ENCODE measurements around the gene CTDSP1.
A peak's percentile ranks its signal among the peaks of the same experiment; 100 is the strongest.

The CTDSP1 gene, protein sequence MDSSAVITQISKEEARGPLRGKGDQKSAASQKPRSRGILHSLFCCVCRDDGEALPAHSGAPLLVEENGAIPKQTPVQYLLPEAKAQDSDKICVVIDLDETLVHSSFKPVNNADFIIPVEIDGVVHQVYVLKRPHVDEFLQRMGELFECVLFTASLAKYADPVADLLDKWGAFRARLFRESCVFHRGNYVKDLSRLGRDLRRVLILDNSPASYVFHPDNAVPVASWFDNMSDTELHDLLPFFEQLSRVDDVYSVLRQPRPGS

DNA sequence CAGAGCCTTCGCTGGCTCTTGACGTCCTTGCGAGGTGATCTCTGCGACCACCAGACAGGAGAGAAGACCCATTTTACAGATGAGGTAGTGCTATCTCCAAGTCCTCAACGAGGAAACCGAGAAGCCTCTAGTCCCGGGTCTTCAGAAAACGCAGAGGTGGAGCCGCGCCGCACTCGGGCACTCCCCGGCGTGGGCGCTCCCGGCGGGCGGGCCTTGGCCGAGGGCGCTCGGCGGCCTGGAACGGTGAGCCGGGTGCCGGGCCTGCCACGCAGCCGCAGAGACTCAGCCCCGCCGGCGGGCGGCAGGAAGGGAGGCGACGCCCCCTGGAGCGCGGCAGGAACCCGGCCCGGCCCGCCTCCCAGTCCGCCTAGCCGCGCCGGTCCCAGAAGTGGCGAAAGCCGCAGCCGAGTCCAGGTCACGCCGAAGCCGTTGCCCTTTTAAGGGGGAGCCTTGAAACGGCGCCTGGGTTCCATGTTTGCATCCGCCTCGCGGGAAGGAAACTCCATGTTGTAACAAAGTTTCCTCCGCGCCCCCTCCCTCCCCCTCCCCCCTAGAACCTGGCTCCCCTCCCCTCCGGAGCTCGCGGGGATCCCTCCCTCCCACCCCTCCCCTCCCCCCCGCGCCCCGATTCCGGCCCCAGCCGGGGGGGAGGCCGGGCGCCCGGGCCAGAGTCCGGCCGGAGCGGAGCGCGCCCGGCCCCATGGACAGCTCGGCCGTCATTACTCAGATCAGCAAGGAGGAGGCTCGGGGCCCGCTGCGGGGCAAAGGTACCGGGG is at the start of gene CTDSP1:
Gene CTDSP1 (plus strand): TSS at position 478 of the 776 bp plus-strand sequence. CDS start 223 bp downstream, at position 701.
- DNase-seq (ENCODE audit: low spot score) = peak; percentile 94

DNA sequence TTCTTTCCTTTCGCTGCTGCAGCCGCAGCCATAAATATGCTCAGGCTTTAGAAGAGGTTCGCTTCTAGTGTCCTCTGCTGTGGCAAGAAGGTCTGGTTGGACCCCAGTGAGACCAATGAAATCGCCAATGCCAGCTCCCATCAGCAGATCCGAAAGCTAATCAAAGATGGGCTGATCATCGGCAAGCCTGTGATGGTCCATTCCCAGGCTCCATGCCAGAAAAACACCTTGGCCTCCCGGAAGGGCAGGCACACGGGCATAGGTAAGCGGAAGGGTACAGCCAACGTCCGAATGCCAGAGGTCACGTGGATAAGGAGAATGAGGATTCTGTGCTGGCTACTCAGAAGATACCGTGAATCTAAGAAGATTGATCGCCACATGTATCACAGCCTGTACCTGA is 45.6 kb upstream of the CTDSP1 start:
- DNase-seq (ENCODE audit: low spot score) = no peak

DNA sequence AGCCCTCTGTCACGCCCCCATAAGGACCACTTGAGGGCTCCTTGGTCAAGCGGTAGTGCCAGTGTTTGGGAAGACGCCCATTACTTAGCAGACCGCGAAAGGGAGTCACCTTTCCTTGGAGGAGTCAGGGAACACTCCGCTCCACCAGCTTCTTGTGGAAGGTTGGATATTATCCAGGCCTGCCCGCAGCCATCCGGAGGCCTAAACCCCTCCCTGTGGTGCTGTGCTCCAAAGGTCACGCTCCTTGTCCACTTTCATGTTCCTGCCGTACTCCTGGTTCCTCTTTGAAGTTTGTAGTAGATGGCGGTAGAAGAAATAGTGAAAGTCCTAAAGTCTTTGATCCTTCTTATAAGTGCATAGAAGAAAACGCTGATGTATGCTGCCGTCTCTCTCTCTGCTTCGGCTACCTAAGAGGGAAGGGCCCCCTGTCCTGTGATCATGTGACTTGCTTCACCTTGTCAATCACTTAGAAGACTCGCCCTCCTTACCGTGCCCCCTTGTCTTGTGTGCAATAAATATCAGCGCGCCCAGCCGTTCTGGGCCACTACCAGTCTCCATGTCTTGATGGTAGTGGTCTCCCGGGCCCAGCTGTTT is 44.7 kb upstream of the CTDSP1 start:
- no peak for DNase-seq (ENCODE audit: low spot score)

DNA sequence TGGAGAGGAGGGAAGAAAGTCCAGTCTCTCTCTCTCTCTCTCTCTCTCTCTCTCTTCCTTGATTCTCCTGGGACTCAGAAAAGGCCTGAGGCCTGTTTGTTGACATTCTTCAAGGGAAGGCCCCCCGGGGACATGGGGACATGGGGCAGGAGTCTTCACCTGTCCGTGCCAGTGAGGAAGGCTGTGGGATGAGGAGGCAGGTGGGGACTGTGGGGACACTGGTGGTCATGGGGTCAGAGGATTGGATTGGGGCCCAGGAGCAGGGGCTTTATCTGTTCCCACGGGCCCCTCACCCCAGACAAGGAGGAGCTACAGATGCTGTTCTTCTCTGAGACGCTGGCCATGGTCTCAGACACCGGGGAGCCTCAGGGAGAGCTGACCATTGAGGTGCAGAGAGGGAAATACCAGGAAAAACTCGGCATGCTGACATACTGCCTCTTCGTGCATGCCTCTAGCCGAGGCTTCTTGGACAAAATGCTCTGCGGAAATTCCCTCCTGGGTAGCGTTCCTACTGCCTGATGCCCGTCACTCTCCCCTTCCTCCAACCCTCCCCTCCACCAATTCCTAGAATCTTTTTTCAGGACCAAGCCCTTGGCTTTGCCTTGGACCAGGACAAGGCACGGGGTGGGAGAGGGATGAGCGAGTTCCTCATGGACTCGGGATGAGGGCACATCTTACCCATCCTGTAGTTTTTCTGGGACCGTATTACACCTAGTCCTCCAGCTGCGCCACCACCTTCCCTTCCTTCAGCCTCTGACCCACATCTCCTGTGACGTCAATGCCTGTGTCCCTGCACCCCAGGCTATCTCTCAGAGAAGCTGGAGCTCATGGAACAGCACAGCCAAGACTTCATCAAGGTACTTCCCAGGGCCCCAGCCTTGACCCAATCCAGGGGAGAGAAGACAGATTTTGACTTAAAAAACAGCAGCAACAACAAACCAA is 42.2 kb upstream of the CTDSP1 start:
- no peak for DNase-seq (ENCODE audit: low spot score)

DNA sequence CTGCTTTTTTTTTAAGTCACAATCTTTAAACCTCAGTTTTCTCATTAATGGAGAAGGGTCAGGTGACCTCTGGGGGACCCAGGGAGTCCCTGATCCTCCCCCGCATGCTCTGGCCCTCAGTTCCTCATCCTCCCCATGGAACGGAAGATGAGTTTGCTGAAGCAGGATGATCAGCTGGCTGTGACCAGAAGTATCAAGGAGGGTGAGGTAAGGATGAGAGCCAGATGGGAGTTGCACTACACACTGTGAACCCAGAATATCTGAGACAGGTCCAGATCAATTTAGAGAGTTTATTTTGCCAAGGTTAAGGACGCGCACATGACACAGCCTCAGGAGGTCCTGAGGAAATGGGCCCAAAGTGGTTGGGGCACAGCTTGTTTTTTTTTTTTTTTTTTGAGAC is 39.2 kb upstream of the CTDSP1 start:
- DNase-seq (ENCODE audit: low spot score) = no peak

DNA sequence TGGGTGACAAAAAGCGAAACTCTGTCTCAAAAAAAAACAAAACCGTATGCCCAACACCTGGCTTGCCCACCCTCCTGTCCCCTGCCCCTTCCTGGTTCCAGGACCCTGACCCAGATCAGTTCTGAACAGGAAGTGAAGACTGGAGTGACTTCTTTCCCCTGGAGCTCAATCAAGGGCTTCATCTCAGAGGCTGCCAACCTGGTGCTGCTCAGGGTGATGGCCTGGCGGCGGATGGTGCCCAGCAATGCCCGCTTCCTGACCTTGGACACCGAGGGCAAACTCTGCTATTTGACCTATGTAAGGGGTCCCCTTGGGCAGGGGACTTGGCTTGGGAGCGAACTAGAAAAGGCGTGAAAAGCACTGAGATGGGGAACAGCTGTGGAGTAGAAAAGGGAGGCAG is 37.1 kb upstream of the CTDSP1 start:
- DNase-seq (ENCODE audit: low spot score) = no peak

DNA sequence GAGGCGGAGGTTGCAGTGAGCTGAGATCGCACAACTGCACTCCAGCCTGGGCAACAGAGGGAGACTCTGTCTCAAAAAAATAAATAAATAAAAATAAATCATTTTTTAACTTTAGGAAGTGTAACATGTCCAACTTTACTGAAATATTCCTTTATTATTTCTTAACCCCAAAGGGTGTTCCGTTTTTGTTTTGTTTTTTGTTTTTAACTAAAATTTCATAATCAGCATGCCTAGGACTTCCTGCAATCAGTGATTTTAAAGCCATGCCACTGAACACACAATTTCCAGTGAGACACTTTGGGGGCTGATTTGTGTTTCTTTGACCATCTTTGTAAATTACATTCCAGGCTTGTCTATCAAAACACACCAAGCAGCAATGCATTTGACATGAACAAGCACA is 35.9 kb upstream of the CTDSP1 start:
- no peak for DNase-seq (ENCODE audit: low spot score)

DNA sequence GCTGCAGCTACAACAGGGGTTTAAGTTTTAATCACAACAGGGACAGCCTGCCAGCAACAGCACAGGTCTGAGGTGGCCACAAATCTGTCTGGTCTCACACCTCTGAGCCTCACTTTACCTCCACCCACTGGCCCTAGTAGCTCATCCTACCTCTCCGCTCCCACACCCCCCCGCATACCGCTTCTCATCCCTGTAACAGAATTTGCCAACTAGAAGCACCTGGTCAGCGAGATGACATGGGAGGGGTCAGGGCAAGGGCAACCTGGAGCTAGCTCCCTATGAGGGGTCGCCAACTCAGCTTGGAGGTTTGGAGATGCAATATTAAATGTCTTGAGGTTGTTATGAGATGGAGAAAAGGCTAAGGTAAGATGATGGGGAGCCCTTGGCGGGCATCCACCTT is 35.5 kb upstream of the CTDSP1 start:
- DNase-seq (ENCODE audit: low spot score) = no peak

DNA sequence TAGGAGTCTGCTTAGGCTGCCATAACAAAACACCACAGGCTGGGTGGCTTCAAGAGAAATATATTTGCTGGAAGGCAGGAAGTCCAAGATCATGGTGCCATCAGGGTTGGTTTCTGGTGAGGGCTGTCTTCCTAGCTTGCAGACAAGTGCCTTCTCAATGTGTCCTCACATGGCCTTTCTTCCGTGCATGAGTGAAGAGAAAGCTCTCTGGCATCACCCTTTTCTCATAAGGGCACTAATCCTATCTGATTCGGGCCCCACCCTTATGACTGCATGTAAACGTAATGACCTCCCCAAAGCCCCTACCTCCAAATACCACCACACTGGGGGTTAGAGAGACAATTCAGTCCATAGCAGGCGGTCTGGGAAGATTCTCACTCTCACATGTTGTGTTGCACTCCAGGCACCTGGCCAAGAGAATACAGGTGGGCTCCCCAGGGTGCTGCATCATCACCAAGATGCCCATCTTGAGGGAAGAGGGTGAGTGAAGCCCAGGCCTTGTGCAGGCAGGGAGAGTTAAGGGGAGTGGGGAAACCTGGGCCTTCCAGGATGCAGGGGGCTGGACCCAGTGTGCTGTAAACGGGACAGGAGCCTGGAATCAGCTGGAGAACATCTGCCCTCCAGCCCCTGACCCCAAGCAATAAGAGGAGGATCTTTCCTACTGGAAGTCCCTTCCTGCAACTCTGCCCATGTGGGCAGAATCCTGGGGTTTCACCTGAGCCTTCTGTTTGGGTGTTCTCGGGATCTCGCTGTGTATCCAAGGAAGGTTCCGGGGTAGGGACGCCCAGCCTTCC is 32.9 kb upstream of the CTDSP1 start:
- no peak for DNase-seq (ENCODE audit: low spot score)

DNA sequence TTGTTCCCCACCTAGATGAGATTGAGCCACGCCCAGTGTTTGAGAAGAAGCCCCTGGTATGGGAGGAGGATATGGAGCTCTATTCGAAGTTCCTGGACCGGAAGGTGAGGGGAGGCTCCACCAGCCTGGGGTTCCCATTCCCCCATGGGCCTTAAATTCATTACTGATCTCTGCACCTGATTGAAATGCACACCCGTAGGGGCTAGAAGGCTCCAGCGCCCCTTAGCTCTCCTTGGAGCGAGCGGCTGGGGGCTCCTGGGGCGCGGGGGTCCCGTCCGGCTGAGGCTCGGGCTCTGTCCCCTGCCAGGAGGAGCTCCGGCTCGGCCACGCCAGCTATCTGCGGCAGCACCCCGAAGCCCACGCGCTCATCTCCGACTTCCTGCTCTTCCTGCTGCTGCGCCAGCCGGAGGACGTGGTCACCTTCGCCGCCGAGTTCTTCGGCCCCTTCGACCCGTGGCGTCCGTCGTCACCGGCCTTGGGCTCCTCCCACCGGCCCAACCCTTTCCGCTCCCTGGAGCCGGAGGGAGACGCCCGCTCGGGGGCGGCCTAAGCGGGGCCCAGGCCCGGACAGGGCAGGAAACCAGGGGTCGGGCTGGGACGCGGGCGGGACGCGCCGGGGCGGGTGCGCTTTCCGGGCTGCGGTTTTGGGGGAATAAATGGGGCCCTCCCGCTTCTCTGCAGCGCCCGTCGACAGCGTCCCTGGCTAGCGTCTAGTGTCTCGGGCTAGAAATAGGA is 32.1 kb upstream of the CTDSP1 start:
- peak; percentile 69 for DNase-seq (ENCODE audit: low spot score)

DNA sequence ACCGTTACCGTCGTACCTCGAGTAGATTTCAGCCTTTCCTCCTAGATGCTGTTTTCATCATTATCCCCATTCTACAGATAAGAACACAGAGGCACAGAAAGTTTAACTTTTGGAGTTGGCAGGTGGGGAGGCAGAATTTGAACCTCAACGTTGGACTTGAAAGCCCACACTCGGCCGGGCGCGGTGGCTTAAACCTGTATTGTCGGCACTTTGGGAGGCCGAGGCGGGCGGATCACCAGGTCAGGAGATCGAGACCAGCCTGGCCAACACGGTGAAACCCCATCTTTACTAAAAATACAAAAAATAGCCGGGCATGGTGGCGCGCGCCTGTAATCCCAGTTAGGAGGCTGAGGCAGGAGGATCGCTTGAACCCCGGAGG is 31.5 kb upstream of the CTDSP1 start:
- DNase-seq (ENCODE audit: low spot score) = no peak

DNA sequence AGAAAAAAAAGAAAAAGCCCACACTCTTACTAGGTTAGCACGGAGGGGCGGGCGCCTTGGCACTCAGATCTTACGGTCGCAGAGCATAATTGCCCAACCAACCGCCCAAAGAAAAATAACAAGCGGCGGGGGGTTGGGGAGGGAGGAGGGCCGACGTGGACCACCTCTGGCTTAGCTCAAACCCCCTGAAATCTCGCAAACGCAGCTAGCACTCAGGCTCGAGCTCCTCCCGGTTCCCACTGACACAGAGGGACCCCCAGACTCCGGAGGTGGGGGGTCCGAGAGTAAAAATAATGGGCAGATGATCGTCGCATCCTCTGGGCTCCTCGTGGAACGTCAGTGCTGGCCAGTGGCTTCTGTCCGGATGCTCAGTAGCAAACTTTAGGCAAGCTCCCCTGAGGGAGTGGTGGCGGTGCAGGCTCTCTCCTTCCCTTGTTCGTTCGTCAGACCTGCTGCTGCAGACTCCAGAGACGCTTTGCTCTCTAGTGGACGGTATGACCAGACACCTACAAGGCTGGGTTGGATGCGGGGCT is 31.0 kb upstream of the CTDSP1 start:
- DNase-seq (ENCODE audit: low spot score) = no peak

DNA sequence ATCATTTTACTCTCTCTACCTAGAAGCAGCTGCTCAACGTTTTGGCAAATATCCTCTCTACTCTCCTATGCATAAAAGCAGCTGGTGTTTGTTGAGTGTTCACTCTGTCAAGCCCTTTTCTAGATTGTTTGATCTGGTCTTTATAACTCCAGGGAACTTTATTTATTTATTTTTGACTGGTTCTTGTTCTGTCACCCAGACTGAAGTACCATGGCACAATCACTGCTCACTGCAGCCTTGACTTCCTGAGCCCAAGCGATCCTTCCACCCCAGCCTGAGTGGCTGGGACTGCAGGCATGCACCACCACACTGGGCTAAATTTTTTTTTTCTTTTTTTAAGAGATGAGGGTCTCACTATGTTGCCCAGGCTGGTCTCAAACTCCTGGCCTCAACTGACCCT is 30.3 kb upstream of the CTDSP1 start:
- DNase-seq (ENCODE audit: low spot score) = no peak

DNA sequence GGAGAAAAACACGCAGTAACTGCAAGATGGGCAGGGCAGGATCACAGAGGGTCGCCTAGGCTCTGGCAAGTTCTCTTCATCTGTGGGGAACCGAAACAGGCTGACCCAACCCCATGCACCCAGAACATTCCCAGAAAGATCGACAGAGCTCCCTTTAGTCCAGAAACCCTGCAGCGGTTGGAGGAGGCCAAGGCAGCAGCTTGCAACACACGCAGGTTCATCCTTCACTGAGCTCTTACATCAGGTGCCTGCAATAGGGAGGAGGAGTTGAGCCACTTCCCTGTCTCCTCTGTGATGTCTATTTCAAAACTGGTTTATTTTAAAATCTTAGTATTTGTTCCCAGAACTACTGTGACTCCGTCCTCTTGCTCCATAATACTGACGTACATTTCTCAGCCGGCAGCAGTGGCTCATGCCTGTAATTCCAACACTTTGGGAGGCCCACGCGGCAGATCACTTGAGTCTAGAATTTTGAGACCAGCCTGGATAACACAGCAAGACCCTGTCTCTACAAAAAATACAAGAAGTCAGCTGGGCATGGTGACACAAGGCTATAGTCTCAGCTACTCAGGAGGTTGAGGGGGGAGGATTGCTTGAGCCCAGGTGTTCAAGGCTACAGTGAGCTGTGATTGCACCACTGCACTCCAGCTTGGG is 29.1 kb upstream of the CTDSP1 start:
- DNase-seq (ENCODE audit: low spot score) = no peak

DNA sequence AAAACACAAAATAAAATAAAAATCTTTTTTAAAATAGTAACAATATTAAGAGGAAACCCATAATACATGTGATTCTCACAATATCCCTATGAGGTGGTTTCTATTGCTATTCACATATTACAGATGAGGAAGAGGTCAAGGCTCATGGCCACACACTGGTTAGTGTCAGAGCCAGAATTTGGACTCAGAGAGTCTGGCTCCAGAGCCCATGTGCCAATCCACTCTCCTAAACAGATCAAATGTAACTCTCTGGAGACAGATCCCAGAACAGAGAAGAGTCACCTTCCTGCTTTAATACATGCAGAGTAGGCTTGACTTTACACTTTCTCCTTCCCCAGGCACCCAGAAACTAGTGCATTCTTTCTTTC is 27.7 kb upstream of the CTDSP1 start:
- no peak for DNase-seq (ENCODE audit: low spot score)

DNA sequence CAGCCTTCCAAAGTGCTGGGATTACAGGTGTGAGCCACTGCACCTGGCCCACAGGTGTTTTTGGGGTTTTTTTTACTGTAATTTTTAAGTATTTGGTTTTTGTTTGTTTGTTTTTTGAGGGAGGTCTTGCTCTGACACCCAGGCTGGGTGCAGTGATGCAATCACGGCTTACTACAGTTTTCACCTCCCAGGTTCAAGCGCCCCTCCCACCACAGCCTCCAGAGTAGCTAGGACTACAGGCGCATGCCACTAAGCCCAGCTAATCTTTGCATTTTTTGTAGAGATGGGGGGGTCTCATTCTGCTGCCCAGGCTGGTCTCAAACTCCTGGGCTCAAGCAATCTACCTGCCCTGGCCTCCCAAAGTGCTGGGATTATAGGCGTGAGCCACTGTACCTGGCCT is 24.9 kb upstream of the CTDSP1 start:
- no peak for DNase-seq (ENCODE audit: low spot score)

DNA sequence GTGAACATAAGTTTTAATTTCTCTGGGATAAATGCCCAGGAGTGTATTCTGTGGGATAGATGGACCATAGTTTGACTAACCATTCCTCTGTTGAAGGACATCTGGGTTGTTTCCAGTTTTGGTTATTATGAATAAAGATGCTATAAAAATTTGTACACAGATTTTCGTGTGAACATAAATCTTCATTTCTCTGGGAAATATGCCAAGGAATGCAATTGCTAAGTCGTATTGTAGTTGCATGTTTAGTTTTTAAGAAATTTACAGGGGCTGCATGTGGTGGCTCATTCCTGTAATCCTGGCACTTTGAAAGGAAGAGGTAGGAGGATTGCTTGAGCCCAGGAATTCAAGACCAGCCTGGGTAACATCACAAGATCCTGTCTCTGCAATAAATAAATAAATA is 24.5 kb upstream of the CTDSP1 start:
- DNase-seq (ENCODE audit: low spot score) = no peak

DNA sequence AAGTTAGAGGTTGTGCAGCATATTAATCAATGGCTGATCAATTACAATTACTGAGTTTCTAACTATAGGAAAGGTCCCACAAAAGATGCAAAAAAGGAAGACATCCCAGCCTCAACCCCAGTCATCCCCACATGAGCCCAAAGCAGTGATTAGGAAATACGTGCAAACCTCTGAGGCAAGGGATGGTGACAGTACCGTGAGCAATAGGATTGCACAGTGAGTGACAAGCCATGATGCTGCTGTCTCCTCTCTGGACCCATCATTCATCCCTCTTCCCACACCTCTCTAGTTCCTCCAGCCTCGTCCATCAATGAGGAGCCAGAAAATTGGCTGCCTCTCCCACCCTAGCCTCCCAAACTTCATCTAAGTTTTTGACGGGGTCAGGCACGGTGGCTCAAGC is 21.6 kb upstream of the CTDSP1 start:
- DNase-seq (ENCODE audit: low spot score) = no peak

DNA sequence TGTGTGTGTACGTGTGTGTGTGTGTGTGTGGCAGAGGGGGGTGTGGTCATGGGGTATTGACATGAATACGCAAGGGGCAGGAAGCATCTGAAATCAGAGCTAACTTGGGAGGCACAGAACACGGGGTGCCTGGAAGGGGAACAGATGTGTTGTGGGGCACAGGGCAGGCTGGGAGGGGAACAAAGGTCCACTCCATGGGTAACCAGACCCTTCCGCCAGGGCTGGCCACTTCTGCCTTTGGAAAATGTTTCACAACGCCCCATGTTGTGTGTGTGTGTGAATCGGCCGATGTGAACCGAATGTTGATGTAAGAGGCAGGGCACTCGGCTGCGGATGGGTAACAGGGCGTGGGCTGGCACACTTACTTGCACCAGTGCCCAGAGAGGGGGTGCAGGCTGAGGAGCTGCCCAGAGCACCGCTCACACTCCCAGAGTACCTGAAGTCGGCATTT is 17.7 kb upstream of the CTDSP1 start, which contains the start of gene SLC11A1:
Gene SLC11A1 (plus strand): TSS at position 358 of the 451 bp plus-strand sequence. CDS start 96 bp downstream, outside the sequence.
- no peak for DNase-seq (ENCODE audit: low spot score)

DNA sequence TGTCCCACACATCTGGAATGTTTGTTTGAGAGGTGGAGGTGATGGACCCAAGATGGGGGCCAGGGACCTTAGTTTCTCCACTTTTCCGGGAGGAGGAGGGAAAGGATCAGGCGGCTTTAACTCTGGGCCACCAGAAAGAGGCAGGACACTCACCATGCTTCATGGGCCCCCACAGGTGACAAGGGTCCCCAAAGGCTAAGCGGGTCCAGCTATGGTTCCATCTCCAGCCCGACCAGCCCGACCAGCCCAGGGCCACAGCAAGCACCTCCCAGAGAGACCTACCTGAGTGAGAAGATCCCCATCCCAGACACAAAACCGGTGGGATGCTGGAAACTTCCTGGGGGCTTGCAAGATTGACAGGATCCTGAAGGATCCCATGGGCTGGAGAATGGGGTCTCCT is 16.9 kb upstream of the CTDSP1 start:
- DNase-seq (ENCODE audit: low spot score) = no peak
